NCI-H510A (cell line): ENCODE measurements around the gene PLB1.

ENCODE experiments used
- DNase-seq: peaks from one replicate; lab custom pipeline; 2025; lab: John Stamatoyannopoulos, UW

The PLB1 gene, protein sequence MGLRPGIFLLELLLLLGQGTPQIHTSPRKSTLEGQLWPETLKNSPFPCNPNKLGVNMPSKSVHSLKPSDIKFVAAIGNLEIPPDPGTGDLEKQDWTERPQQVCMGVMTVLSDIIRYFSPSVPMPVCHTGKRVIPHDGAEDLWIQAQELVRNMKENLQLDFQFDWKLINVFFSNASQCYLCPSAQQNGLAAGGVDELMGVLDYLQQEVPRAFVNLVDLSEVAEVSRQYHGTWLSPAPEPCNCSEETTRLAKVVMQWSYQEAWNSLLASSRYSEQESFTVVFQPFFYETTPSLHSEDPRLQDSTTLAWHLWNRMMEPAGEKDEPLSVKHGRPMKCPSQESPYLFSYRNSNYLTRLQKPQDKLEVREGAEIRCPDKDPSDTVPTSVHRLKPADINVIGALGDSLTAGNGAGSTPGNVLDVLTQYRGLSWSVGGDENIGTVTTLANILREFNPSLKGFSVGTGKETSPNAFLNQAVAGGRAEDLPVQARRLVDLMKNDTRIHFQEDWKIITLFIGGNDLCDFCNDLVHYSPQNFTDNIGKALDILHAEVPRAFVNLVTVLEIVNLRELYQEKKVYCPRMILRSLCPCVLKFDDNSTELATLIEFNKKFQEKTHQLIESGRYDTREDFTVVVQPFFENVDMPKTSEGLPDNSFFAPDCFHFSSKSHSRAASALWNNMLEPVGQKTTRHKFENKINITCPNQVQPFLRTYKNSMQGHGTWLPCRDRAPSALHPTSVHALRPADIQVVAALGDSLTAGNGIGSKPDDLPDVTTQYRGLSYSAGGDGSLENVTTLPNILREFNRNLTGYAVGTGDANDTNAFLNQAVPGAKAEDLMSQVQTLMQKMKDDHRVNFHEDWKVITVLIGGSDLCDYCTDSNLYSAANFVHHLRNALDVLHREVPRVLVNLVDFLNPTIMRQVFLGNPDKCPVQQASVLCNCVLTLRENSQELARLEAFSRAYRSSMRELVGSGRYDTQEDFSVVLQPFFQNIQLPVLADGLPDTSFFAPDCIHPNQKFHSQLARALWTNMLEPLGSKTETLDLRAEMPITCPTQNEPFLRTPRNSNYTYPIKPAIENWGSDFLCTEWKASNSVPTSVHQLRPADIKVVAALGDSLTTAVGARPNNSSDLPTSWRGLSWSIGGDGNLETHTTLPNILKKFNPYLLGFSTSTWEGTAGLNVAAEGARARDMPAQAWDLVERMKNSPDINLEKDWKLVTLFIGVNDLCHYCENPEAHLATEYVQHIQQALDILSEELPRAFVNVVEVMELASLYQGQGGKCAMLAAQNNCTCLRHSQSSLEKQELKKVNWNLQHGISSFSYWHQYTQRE (N-terminal part only)

DNA sequence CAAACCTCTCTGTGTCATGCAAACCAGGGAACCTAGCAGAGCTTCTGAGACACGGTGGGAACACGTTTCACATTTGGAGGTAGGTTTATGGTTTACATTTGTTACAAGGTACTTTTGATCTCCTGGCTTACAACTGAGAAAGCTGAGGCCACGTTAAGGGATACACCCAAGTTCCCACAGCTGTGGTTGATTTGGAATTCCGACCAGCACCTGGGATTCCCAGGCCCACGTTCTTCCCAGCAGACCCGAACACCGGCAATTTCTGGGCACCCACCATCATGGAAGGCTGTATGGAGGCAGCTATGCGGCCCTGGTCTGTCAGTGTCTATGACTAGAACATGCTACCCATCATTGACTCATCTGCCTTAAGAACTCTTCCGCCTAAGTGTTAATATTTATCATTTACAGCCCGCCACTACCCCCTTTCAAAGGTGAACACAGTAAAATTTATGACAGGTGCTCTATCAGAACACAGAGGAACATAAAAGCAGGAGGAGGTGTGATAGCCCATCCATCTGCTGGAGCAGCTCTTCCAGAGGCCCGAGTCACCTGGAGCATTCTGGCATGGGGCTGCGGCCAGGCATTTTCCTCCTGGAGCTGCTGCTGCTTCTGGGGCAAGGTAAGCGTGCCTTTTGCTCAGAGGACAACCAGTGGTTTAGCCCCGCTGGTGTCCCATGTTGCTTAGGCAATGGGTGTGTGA, at the start of gene PLB1:
PLB1 (plus strand) TSS at position 510 of the 700 bp plus-strand sequence; CDS start at position 565, 55 bp downstream.
- DNase-seq, result no peak

- DNase-seq, result no peak
These were observed 49.3 kb upstream of the PLB1 start for GRCh38 chr2:28446531-28446930.

DNA sequence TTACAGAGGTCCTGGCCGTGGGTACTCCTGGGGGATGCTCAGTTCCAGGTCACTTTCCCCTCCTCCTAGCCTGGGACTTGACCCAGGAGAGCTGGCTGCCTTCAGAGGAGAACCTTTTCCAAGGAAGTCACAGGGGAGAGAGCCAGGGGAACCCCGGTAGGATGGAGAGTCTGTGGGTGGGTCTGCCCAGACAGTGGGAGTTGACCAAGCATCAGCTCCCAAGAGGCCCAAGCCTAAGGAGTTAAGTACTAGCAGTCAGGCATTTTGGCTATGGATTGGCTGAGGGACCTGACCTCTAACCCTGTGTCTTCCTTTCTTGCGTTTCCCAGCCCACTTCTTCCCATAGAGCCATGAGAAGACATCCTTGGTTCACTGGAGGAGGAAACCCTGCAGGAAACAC, 48.8 kb upstream of the PLB1 start:
- DNase-seq, result no peak

GRCh38 chr2:28447943-28448792, 47.7 kb upstream of the PLB1 start:
- DNase-seq, result no peak

- no peak for DNase-seq
These were observed 47.1 kb upstream of the PLB1 start for GRCh38 chr2:28448793-28449100.

GRCh38 chr2:28449126-28449487, 46.8 kb upstream of the PLB1 start:
- DNase-seq, result no peak

GRCh38 chr2:28449488-28450395, 46.1 kb upstream of the PLB1 start:
- DNase-seq, result no peak

GRCh38 chr2:28450901-28451565, 44.8 kb upstream of the PLB1 start:
- DNase-seq, result no peak

DNA sequence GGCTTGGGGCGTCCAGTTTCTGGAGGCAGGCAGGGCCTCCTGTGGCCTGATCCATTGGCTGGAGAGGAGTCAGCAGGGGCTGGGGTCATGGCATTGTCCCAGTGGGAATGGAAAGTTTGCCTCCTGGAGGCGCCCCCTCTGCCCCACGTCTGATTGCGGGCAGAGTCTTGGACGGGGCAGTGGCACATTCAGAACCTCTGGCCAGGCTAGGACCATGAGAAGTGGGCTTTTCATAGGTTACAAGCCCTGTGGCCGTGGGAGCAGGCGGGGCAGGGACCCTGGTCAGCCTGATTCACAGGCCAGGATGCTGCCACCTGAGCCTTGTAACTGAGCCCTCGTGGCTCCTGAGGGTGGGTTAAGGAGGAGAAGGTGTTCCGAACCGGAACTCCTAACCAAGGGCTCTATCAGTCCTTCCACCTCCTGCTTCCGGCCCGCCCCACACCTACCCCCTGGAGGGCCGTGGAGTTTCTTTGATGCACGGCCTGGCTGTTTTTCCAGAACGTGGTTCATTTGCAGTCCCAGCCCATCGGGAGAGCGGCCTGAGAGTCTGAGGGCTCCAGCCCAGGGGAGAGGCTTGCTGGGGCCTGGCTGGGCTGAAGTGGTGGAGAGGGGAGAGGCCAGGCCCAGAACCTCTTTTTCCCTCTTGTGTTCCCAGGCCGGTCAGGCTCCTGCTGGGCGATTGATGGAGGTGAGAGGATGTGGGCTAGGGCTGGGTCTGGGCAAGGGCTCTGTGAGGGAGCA, 43.9 kb upstream of the PLB1 start:
- DNase-seq, result no peak

- no peak for DNase-seq
These were observed 43.3 kb upstream of the PLB1 start for GRCh38 chr2:28452534-28453081.

DNA sequence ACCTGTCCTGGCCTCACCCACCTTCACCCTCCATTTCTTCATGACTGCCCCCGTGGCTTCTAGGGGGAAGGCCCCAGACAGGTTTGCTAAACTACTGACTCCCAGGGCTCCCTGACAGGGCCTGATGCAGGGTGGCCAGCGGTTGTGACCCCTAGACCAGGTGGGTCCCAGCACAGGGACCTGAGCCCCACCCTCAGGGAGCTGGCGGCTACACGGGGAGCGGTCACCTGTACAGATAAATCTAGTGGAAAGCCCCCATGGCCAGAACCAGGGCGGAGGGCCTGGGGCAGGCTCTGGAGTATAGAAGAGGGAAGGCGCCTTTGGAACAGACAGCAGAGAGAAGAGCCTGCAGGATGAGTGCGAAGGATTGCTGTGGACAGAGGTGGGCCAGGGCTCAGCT, 42.5 kb upstream of the PLB1 start:
- no peak for DNase-seq

DNA sequence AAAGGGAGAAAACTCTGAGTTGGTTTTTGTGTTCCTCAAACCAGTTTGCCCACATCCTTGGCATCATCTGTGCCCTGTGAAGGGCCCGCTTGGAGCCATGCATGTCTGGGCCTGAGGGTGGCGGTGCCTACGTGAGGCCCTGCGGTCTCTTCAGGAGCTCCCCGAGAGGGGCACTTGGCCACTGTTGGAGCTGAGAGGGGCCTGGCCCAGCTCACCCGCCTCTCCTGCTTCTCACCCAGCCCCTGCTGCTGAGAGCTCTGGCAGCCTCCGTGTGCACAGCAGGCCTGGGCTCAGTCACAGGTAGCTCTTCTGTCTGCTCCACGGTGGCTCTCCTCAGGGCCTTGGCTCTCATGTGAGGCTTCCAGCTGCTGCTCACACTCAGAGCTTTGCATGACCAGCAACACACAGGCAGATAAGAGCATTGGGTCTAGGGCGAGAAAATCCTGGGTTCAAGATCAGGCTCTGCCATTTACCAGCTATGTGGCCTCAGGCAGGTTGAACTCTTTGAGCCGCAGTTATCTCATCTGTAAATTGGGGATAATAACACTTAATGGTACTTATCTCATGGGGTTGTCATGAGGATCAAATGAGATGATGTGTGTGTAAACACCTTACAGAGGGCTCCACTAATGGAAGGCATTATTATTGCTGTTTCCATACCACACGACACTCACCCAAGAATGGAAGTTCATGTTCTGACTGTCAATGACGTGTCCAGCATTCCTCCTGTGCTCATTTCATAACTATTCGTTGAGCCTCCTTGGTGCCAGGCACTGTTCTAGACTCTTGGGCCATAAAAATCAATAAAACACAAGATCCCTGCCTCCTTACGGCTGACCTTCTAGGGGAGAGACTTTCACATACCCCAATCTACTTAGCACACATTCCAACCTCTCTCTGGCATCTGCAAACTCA, 41.6 kb upstream of the PLB1 start:
- DNase-seq, result no peak

DNA sequence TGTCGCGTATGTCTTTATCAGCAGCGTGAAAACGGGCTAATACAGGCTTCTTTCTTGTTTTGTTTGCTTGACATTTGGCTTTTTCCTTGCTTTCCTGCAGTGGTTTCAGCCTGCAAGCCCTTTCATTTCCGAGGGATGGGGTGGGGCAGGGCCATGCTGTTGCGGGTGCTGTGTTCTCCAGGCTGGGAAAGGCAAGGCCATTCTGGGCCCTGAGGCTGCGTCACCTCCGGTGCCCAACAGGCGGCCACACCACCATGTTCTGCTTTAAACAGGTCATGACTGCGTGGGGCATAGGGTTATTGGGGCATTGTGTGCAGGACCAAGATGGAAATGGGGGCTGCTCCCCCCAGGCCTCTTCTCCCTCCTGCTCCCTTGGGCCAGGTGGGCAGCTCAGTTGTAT, 38.6 kb upstream of the PLB1 start:
- no peak for DNase-seq

GRCh38 chr2:28461056-28461455, 34.8 kb upstream of the PLB1 start:
- no peak for DNase-seq

DNA sequence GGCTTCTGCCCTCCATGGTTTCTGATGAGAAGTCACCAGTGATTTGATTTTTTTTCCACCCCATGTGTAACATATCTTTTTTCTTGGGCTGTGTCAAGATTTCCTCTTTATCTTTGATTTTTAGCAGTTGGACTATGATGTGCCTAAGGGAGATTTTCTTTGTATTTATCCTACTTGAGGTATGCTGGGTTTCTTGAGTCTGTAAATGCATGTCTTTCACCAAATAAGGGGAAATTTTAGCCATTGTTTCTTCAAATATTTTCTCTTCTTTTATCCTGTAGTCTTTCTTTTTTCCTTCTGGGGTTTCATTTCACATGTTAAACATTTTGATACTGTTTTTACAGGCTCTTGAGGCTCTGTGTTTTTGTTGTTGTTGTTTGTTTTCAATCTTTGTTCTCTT, 33.7 kb upstream of the PLB1 start:
- no peak for DNase-seq

DNA sequence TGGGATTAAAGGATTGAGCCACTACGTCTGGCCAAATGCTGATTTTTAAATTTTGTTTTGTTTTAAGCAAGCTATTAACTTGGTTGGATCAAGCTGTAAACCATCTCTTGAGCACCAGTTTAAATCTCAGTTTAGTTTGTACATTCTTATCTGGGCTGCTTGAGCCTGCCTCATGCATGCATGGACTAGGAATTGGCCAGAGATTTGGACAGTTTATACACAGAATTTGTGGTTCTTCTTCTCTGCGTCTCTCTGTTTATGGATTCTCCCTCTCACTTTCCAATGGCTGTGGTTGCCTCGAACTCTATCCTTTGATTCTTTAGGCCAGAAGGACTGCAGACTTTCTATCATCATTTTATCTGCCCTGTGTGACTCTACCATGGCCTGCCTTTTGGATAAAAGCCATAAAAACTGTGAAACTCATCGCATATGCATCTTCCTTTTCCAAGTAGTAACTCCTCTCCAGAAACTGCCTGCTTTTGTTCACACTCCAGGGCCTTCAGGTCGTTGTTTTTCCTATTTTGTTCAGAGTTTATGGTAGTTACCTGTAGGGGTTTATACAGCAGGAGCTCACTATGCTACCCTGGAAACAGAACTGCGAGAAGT, 32.5 kb upstream of the PLB1 start:
- DNase-seq, result no peak

DNA sequence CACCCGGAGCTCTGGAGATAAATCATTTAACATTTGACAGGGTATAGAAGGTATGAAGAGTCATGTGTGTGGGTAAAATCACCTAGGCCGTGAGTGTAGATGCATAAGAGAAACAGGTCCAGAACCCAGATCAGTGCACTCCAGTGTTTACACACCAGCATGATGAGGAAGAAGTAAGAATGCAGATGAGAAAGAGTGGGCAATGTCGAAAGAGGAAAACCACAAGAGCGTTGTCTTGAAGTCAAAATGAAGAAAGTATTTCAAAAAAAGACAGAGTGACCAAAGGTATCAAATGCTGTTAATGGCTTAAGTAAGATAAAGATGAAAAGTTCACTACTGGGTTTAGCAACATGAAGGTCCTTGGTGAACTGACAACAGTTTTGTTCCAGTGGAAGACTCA, 32.0 kb upstream of the PLB1 start:
- DNase-seq, result no peak
